Measurements from ENCODE around the gene TANGO2.

The TANGO2 gene

DNA sequence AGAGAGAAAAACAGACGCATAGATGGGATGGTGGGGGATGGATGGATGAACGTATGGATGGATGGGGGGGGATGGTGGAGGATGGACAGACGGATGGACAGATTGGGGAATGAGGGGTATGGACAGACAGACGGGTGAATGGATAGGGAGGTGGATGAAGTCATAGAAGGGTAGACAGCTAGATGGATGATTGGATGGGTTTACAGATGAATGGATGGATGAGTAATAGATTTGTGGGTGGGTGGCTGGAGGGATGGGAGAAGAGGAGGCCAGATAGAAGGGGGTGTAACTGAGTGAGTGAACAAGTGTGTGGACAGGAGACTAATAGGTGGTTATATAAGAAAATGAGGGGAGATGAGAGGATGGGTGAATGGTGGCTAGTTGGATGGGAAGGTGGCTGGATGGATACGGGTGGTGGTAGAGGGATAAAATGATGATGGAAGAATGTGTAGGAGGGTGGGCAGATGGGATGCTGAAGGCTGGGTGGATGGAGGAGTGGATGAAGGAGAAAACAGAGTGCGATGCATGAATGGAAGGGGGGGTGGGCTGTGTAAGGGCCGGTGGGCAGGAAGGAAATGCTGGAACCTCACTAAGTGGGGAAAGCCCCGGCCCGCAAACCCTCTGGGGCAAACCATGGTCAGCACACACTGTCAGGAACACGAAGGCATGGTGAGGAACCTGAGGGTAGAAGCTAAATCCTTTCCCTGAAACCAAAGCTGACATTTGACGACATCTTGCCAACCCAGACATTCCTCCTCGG, 25.9 kb upstream of the TANGO2 start:
- in situ Hi-C loops (cut with HindIII; ENCODE audit: low sequenced_read_pairs): no loop called here

DNA sequence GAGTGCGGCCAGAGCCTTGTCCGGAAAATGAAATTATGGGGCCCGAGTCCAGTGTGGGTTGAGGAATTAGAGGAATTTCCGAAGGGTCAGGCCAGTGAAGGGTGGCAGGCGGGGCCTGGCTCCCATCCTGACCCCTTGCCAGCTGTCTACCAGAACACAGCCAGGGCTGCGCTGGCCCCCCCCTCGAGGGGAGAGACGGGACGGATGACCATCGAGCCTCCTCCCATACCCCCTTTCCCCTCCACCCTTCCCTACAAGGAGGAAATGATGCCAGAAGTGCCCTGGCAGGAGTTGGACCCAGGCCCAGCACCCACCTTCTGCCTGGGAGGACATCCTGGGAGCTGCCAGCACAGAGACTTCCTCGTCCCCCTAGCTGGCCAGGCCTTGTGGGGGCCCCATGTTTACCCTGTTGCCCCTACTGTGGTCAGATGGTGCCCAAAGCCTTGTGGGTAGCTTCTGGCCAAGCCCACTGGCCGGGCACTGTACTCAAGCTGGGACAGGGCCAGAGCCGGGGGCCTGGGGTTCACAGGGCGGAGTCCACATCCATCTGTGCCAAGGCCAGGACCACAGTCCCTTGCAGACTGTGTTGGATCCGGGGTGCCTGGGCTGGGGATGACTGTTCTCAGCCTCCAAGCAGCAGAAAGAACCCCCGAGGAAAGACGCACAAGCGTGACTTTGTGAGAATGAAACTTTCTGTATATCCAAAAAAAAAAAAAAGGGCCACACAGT, 25.1 kb upstream of the TANGO2 start:
- in situ Hi-C loops (cut with HindIII; ENCODE audit: low sequenced_read_pairs): no loop called here

DNA sequence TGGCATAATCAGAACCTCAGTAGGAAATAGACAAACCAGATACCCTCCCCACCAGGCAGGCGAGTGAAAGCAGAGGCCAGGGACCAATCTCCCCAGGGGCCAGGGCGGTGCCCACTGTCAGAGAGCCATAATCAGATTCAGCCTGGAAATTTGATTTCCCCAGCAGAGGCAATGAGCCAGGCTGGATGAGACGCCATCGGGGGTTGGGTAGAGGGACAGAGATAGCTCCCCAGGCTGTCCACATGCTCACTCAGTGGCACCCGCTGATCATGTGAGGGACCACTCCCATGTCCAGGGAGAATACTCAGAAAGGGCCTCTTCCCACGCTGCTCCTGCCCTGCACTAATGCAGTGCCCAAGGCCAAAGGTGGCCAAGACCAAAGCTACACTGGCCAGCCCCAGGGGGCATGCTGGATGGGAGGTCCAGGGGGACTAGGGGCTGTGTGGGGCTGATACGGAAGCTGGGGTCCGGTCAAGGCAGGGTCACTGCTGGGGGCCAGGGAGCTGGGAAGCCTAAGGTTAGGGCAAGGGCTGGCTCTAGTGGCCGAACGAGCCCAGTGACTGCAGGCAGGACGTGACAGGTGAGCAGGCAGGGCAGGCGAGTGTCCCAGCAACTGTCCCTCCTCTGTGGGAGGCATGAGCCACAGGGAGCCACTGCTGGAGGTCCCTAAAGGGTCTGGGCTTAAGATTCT, 24.1 kb upstream of the TANGO2 start:
- in situ Hi-C loops (cut with HindIII; ENCODE audit: low sequenced_read_pairs): no loop called here

DNA sequence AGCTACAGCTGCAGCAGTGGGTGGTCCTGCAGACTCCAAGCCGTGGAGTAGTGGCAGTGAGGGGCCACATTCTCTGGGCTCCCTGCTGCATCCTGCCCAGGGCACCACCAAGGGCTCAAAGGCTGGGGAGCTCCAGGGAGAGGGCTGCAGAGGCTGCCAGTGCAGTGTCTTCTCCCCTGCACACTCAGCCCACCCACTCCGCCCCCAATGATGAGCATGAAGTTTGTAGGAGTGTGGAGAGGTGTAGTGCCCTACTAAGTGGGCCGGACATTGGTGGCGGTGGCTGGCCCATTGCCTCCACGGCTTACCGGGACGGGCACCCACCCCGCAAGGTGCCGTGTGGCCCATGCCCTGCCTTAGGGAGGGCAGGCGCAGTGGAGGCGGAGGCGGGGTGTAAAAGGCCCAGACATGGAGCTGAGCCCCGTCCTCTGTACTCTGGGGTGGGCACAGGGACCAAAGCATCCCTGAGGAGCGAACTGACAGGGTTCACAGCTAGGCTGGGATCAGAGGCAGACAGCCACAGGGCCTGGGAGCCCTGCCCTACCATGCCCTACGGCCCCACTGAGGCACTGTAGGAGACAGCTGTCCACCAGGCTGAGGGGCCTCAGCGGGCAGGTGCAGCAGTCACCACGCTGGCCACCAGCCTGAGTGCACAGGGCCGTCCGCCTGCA, 23.2 kb upstream of the TANGO2 start:
- in situ Hi-C loops (cut with HindIII; ENCODE audit: low sequenced_read_pairs): no loop called here

DNA sequence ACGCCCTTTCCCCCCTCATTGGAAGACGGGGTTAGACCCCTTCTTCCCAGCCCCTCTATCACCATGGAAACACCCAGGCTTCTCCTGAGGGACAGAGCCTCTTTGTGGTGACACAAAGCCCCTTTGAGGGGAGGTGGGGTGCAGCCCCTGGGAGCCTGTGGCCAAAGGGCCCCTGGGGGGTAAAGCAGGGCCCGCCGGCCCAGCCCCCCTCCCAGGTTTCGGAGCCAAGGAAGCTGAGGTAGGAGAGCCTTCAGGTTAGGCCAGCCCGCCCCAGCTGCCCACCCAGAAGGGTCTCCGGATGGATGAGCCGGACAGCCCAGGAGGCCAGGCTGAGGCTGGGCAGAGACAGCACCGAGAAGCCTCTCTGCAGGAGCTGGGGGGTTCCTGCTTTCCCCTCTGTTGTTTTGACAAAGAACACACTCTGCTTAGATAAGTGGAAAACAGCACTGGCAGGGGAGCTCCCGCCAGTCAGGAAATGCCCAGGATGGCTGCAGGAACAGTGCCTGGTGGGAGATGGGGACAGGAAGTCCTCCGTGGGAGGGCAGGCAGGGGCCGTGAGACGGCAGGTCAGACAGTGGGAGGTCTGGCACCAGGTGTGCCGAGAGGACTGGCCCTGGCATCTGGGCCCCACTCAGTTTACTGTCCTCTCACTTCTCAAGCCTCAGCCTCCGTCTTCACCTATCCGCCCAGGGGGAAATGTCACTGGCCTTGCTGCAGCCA, 22.5 kb upstream of the TANGO2 start:
- in situ Hi-C loops (cut with HindIII; ENCODE audit: low sequenced_read_pairs): no loop called here

DNA sequence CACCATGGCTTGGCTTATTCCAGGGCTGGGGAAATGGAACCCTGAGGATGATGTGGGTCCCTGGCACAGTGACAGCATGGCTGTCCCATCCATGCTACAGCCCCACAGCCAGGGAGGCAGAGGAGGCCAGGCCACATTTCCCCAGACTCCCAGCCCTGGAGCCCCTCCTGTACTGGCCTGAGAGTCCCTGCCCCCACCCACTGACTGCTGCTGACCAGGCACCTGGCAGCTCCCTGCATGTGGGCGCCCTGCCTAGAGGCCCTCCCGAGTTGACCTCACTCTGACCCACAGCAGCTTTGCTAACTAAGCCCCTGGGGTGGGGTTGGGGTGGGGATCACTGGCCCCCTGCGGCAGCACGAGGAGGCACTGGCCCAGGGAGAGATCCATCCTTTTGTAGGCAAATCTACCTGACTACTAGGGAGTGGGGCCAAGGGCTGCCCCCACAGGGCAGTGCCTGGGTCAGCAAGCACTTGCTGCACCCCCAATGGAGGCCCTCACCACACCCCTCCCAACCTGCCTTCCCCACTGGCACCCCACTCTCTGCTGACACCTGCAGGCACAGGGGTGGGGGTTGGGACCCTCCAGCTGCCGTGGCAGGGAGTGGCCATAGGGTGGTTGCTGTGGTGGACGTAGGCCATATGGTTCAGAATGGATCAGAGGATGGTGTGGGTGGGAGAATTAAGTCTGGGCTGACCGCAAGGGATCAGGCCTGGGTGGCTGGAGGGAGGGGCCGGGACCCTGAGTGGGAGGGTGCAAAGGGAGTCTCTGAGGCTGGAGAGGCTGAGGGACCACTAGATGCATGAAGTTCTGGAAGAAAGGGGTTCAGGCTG, 21.7 kb upstream of the TANGO2 start:
- in situ Hi-C loops (cut with HindIII; ENCODE audit: low sequenced_read_pairs): no loop called here

DNA sequence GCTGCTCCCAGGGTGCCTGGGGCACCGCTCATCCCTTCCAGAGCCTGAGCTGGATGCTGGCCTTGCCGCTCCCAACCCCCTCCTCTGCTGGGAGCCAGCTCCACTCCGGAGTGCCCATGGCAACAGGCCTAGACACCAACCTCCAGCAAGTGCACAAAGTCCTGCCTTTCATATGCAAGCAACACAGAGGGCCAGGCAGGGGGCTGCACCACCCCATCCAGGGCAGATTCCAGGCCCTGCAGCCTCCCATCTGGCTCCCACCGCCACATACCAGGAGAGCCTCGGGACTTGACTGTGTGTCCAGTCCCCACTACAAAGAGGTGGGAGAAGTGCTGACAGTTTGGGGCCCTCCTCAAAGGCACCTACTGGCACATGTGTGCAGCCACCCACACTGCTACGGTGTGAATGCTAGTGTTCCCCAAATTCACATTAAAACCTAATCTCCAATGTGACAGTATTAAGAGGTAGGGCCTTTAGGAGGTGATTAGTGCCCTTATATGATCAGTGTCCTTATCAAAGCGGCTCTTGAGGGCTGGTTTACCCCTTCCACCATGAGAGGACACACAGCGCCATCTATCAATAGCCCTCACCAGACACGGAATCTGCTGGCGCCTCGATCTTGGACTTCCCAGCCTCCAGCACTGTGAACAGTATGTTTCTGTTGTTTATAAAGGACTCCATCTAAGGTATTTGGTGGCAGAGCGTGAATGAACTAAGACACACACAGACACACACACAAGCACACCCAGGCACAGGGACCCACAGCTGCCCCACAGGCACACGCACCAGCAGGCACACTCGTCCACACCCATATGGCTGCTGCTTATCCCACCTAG, 20.4 kb upstream of the TANGO2 start:
- in situ Hi-C loops (cut with HindIII; ENCODE audit: low sequenced_read_pairs): no loop called here

DNA sequence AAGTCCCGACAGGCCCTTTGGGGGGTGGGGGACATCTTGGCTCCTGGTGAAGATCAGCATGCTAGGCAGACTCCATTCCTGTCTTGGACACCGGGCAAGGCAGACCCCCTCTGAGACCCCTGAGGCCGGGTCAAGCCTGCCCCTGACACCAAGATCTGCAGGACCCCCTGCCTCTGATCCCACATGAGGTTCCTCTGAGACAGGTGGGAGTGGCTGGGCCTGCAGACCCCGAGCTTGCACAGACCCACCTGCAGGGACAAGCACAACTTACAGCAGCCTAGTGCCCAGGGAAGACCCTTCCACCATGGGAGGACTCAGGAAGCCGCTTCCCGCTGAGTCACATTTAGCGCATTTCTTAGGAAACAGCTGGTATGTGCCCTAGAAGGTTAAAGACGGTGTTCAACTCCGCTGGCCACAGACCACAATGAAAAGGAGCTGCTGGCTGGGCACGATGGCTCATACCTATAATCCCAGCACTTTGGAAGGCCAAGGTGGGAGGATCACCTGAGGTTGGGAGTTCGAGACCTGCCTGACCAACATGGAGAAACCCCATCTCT, 19.8 kb upstream of the TANGO2 start:
- in situ Hi-C loops (cut with HindIII; ENCODE audit: low sequenced_read_pairs): no loop called here

DNA sequence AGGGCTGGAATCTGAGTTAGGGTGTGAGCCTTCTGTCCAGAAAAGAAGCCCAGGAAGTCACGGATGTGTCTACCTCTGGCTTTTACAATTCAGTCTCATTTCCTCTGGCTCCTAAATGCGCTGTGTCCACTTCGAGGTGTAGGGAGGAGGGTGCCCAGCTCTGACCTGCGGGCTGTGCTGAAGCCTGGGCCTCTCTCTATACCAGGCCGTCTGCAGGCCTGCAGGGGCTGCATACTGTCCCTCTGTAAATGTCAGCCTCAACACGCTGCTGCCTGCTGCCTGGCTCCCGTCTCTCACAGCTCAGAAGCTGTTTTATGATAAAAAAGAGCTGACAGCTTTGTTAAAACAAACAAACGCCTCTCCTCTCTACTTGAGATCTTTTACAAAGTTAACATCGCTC, 18.8 kb upstream of the TANGO2 start:
- in situ Hi-C loops (cut with HindIII; ENCODE audit: low sequenced_read_pairs): no loop called here

DNA sequence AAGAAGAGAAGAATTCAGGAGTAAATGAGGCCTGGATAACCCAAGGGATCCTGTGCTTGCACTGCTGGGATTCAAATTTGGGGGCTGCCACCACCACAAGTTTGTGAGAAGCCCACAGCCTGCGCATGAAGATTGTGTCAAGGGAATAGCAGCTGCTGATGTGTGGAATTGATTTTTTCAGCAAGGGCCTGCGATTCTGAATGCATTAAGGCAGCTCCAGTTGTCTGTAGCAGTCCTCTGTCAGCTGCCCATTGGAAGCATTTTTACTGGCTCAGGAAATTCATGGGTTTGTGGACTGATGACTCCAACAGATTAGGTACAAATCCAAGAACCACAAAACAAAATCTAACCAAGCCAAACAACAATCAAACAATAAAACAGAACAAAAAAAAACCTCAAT, 18.3 kb upstream of the TANGO2 start:
- in situ Hi-C loops (cut with HindIII; ENCODE audit: low sequenced_read_pairs): no loop called here

DNA sequence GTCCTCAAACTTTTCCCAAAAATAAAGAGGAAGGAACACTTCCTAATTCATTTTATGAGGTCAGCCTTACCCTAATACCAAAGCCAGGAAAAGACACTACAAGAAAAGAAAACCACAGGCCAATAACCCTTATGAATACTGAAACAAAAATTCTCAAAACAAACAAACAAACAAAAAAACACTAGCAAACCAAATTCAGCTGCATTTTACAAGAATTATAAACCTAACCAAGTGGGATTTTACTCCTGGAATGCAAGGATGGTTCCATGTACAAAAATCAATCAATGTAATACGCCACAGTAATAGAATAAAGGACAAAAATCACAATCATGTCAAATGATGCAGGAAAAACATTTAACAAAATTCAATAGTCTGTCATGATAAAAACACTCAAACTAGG, 17.6 kb upstream of the TANGO2 start:
- in situ Hi-C loops (cut with HindIII; ENCODE audit: low sequenced_read_pairs): no loop called here

DNA sequence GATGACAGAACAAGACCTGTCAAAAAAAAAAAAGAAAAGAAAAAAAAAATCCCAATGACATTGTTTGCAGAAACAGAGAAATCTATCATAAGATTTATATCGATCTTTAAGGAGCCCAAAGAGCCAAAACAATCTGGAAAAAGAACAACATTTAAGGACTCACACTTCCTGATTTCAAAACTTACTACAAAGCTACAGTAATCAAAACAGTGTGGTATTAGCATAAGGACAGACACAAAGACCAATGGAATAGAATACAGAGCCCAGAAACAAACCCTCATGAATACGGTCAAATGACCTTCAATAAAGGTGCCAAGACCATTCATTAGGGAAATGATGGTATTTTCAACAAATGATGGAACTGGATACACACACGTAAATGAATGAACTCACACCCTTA, 16.4 kb upstream of the TANGO2 start:
- in situ Hi-C loops (cut with HindIII; ENCODE audit: low sequenced_read_pairs): no loop called here

DNA sequence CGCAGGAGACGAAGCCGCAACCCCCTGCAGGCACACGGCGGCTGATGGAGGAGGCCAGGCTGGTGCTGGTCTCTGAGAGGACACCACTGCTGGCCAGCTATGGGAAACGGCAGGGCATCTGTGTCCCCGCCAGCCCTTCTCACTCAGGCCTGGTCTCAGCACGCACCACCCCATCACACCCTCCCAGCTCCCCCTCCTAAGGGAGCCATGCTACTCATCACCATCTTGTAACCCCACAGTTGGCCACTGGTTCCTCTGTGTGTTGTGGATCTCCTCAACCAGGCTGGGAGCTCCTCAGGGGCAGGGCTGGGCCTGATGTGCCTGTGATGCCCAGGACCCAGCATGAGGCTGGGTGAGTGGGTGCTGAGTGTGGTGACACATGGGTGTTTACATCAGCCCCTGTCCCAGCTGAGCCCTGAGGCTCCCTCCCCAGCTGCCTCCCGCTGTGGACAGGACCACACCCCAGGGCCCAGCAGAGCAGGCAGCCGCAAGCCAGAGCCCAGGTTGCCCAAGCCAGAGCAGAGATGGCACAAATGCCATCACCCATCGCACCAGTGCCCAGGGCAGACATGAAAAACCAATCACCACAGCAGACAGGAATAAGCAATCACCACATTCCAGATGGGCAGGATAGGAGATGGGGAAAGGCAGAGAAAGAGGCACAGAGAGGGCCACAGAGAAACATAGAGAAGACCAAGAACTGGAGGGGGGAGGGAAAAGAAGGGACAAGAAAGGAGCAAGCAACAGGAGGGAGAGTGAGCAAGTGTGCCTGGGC, 12.5 kb upstream of the TANGO2 start:
- in situ Hi-C loops (cut with HindIII; ENCODE audit: low sequenced_read_pairs): no loop called here

DNA sequence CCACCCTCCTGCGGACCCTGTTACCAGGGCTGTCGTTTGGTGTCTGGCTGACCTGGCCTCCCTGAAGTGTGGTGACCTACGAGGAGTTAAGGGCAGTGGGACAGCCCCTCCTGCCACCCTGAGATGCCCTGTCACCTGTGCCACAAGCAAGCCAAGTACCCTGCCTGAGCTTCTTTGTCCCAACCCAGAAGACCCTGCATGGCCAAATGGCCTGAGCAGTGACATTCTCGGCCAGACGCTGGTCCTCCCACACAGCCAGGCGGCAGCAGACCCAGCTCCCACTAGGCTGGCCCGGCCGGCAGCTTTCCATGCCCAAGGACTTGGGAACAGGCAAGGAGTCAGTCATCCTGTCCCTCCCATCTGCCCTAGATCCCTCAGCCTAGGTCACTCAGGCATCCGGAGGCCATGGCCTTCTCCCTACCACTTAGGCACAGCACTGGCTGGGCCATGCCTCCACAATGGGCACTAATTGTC, 11.9 kb upstream of the TANGO2 start:
- in situ Hi-C loops (cut with HindIII; ENCODE audit: low sequenced_read_pairs): no loop called here

DNA sequence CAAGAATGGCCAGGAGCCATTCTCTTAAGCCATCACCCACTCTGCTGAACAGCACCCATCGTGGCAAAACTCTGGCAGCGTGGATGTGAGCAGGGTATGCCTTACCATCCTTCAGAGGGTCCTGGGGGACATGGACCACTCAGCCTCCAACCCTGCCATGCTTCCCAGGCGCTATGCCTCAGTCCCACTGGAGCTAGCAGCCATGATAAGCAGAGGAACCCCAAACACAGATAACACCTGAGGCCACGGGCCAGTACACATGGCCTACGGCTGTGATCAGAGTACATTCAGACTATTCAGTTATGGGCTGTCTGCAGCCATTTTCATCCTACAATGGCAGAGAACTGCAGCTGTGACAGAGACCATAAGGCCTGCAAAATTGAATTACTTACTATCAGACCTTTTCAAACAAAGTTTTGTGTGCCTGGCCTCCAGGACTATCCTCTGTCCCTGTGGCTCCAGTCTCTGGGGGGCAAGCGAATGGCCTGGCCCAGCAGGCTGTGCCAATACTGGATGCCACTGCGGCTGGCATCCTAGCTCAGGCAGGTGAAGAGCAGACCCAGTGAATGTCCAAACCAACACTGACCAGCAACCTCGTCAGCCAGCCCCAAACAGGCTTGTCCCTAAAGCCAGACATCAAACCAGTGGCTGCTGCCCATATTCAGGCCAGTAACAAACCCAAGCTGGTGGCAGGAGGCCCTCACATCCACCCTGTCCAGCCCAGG, 11.2 kb upstream of the TANGO2 start:
- in situ Hi-C loops (cut with HindIII; ENCODE audit: low sequenced_read_pairs): no loop called here

DNA sequence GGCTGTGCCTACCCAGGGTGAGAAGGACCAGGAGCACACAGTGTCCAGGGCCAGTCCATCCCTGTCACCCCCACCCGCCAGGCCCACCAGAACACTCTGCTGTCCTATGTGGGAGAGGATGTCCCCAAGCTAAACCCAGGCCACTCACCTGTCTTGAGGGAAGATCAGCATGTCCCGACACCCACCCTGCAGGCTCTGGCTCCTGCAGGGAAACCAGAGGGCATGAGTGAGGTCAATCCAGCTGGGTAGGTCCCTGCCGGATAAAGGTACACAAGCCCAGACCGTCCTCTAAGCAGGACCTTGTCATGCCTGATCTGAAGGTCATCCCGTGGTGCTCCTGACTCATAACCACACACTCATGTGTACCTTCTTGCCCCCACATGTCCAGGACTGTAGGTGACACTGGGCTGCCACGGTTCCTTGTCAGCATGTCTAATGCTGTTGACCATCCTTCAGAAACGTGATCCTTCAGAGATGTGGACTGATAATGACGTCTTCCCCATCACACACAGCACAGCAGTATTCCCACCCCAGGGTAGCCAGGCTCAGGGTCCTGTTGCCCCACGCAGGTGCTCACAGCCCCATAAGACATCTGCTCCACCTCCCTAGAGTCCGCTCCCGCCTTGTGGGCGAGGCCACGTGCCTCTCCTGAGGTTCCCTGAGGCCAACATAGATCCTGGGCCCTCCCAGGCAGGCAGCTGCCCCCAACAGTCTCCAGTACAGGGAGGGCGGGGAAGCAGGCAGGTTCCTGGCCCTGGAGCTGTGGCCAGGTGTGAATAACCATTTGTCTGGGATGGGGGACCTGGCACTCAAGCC, 10.4 kb upstream of the TANGO2 start:
- in situ Hi-C loops (cut with HindIII; ENCODE audit: low sequenced_read_pairs): no loop called here

Measured in DLD1 (cell line).